Astrocyte (in vitro differentiated cells and primary cell): ENCODE measurements around the gene CENPVL1.

Experiments
- EZH2 ChIP-seq: IDR thresholded peaks from 2 replicates; pipeline ENCODE4 v1.6.1; 2012; ENCODE audit warnings: mild to moderate bottlenecking, low read length, inconsistent platforms; ENCODE audit not compliant: insufficient read depth
- TF ChIP-seq, protein P1 (sequence below): IDR thresholded peaks from 2 replicates; pipeline ENCODE4 v1.5.1; 2011; ENCODE audit warnings: low read depth, mild to moderate bottlenecking, inconsistent platforms, low read length, moderate library complexity; ENCODE audit not compliant: insufficient read depth

DNA sequence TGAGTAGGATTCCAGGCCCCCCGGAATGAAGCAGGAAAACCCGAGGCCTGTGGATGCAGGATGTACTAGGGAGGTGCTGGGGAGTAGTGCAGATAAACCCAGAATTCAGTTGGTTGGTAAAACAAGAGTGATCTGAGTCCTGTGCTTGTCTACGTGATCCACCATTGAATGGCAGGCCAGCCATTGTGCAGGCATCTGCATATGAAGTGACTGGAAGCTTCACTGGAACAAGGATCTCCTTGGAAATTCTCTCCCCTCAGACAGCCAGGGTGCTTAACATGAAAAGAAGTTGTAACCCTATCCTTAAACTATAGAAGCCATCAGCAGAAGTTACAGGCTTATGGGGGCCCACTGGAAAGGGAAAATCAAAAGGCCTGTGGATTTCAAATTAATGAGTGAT lies 32.3 kb downstream of the CENPVL1 start:
- TF ChIP-seq EZH2 = no peak
- TF ChIP-seq, protein P1, sequence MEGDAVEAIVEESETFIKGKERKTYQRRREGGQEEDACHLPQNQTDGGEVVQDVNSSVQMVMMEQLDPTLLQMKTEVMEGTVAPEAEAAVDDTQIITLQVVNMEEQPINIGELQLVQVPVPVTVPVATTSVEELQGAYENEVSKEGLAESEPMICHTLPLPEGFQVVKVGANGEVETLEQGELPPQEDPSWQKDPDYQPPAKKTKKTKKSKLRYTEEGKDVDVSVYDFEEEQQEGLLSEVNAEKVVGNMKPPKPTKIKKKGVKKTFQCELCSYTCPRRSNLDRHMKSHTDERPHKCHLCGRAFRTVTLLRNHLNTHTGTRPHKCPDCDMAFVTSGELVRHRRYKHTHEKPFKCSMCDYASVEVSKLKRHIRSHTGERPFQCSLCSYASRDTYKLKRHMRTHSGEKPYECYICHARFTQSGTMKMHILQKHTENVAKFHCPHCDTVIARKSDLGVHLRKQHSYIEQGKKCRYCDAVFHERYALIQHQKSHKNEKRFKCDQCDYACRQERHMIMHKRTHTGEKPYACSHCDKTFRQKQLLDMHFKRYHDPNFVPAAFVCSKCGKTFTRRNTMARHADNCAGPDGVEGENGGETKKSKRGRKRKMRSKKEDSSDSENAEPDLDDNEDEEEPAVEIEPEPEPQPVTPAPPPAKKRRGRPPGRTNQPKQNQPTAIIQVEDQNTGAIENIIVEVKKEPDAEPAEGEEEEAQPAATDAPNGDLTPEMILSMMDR = no peak
